GM19035 (cell line): ENCODE measurements around the gene NOX4.
"Not testable (repeated sequence)": the region's sequence is repeated elsewhere in the genome, so short reads cannot be mapped to it uniquely, and the experiment has no call there.

ENCODE experiments used
- ATAC-seq: cut with Tn5 transposase; IDR thresholded peaks from one replicate; pipeline ENCODE4 v1.9.1; 2021; ENCODE audit not compliant: unreplicated experiment

Gene NOX4

GRCh38 chr11:89382986-89383385, 108.2 kb downstream of the NOX4 start:
- not testable (repeated sequence) for ATAC-seq

DNA sequence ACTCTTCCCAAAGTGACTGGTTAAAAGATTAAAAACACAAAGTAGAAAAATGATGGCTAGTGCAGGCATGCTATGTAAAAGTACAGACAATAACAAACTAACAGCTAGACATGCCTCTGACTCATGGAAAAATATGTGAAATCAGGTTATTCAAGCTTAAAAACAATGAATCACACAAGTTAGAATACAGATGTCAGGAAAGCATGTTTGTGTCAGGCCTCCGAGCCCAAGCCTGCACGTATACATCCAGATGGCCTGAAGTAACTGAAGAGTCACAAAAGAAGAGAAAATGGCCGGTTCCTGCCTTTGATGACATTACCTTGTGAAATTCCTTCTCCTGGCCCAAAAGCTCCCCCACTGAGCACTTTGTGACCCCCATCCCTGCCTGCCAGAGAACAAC, 110.1 kb downstream of the NOX4 start:
- no peak for ATAC-seq

GRCh38 chr11:89379976-89380771, 111.0 kb downstream of the NOX4 start:
- ATAC-seq, result not testable (repeated sequence)

DNA sequence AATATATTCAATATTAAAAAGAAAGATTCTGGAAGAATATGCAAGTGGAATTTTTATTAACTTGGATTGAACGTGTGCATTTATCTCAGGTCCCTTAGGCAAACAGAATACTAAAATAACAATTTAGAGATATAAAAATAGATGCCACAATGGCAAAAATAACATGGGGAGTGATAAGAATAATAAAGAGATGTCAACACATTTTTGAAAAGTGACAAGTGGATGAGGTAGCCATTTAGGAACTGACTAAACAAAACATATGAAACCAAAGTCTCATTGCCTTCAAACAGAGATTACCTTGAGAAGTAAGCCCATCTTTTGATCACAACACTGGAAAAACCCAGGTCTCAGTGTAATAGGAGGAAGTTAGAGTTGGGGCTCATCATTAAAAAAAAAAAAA, 112.2 kb downstream of the NOX4 start:
- ATAC-seq, result not testable (repeated sequence)

DNA sequence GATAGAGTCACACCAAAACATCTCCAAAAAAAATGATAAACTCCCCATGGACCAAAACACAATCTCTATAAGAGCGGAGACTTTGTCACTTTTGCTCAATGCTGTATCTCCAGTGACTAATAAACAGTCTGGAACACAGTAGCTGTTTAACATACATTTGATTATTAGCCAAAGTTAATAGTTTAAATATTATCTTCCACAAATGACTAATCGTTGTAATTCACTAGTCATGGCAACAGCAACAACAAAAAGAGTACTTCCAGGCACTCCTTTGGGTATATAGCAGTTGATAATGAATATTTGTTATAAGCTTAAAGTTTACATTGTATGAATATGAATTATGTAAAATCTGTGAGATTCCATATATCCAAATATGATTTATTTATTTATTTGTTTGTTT, 121.8 kb downstream of the NOX4 start:
- ATAC-seq, result not testable (repeated sequence)

DNA sequence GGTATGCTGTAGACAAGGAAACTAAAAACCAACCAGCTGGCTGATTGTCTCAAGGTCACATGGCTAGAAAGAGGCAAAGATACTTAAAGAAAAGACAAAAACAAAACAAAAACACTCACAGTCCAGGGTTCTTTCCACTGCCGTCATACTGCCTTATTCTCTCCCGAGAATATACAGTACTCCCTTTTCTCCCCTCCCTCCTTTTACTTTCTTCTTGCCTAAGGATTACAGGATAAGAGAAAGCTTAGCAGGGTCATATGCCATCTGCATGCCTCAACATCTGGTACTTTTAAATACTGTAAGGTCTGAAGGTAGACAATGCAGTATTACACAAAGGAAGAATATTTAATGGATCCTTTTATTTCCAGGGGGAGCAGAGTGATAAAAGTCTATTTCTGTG, 126.3 kb downstream of the NOX4 start:
- ATAC-seq, result not testable (repeated sequence)

- ATAC-seq, result no peak
Observed at GRCh38 chr11:89361734-89362133, 129.4 kb downstream of the NOX4 start.

- ATAC-seq, result not testable (repeated sequence)
Observed at GRCh38 chr11:89359208-89359607, 132.0 kb downstream of the NOX4 start.

DNA sequence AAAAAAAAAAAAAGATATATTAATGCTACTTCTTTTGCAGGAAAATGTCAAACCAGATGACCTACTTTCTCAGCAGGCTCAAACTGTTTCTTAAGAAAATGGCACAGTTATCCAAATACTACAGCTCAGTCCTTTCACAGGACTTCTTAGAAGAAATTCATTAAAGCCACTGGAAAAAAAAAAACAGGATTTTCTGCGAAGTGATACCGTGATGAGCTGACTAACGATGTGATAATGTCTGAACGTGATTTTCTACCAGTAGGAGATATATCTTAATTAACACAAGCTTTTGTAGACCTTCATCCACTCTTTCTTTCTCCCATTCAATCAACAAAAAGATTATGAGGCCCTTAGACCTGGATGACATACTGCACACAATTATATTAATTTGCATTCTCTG, 132.4 kb downstream of the NOX4 start:
- no peak for ATAC-seq

DNA sequence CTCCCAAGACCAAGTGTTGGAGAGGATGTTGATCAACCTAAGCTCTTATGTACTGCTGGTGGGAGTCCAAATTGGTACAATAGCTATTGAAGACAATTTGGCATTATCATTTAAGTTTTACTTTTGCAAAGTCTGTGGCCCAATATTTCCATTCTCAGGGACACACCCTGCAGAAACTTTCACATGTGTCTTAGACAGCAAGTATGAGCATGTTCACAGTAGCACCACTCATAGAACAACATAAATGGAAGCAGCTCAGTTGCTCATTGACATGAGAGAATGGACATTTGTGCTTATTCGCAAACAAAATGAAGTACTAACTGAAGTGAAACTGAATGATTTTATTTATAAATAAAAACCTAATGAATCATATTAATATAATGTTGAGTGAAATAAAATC, 135.5 kb downstream of the NOX4 start:
- no peak for ATAC-seq

DNA sequence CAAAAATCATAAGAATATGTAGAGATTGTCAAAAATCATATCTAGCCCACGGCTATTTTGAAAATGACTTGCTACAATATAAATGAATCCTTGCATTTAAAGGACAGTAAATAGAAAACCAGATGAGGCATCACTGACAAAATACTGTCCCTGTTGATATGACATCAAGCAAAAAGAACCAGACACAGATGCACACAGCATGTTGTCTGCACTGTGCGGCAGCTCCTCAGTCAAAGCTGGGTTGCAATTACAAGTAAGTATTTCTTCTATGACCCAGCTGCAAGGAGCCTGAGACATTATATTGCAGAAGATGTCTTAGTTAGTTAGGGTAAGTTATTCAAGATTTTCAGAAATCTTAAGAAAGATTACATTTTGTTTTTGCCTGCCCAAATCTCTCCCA, 136.7 kb downstream of the NOX4 start:
- ATAC-seq, result not testable (repeated sequence)

DNA sequence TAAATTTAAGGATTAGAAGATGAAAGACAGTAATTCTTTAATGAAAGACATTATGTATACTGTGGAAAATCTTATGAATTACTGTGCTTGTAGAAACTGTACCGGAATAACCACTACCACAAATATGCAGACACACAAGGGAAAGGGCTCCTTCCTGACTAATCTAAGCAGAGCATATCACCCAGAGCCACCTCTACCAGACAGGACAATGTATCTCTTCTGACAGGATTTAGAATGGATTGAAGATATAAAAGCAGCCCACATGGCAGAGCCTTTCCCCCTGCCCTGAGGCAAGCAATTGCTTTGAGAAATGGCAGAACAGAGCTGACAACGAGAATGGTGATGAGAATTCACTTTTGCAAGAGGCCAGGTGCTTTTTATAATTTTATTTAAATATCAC, 144.1 kb downstream of the NOX4 start:
- ATAC-seq, result no peak

DNA sequence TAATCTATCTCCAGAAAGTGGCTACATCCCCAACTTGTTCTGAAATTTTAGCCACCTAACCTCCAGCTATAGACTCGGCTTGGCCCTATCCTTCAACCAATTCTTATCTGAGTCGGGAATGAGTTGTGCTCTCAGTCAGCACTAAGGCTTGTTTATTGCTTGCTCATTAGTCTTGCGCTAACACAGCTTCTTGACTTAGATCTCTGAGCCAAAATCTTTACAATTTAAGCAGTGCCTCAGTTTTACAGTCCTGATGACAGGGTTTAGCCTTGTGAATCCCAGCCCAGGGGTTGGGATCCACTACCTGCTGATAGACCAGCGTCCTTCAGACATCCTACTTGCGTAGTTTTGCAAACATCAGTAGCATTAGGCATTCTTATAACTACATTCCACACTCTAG, 144.6 kb downstream of the NOX4 start:
- ATAC-seq, result no peak

GRCh38 chr11:89342880-89343572, 148.1 kb downstream of the NOX4 start:
- ATAC-seq, result not testable (repeated sequence)

GRCh38 chr11:89340450-89340849, 150.7 kb downstream of the NOX4 start:
- not testable (repeated sequence) for ATAC-seq

DNA sequence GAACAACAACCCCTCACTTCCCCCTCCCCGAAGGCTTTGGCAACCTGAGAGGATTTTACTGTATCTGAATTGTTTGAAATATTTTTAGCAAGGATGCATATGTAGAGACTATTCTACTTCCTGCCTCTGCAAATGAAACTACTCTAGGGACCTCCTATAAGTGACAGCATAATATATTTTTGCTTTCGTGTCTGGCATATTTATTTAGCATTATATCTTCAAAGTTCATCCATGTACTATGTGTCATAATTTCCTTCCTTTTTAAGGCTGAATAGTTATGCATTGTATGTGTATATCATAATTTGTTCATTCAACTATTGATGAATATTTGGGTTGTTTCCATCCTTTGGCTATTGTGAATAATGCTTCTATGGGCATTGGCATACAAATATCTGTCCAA, 153.1 kb downstream of the NOX4 start:
- ATAC-seq, result not testable (repeated sequence)

DNA sequence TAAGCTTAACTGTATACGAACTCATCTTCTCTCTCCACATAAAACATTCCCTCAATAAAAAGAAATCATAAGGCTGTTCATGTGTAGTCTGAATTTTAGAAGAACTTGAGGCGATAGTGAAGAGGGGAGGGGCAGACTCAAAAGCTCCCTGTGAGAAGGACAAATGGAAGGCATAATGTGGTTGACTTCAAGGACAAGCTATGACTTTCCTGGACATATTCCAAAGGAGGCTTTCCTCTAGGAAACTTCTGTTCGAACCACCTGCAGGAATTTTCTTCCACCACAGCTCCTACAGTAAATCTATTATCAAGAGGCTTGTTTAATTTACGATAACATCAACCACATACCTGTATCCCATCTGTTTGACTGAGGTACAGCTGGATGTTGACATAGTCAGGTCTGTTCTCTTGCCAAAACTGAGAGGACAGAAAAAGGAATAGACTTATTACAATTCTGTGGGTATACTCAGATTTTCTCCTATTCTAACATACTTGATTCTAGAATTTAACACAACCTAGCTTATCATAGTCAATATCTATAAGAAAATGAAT, 154.0 kb downstream of the NOX4 start:
- ATAC-seq, result not testable (repeated sequence)

DNA sequence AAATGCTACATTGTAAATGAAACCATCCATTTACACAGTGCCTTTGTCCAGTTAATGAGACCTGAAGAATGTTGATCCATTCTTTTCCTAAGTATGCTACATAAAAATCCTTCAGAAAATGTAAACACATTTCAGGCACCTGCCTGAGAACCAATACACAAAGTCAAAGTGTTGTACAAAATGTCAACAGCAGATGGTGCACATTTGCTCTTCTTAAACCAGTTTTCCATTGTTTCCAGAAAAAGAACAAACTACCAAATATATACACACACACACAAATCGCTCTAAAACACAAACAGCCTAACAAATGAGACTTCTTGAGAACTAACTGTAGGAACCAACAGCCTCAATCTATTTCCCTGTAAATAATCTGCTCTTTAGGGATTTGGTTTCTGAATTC, 157.5 kb downstream of the NOX4 start:
- not testable (repeated sequence) for ATAC-seq

DNA sequence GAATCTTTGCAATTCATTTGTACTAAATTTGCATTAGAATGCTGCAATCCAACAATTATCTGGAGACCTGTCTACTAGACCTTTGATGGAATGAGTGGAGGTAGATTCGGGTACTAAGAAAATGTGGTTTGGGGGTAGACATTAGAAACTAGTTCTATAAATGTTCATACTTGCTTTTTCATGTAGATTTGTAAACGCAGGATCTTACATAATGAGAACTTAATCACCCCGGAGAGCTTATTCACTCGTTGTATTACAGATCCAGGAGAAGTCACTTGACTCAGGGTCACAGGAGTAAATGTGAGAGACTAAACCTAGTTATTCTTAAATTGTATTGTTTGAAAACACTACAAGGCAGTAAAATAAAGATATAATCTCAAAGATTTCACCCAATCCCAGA, 159.2 kb downstream of the NOX4 start:
- ATAC-seq, result not testable (repeated sequence)

GRCh38 chr11:89327885-89328284, 163.3 kb downstream of the NOX4 start:
- ATAC-seq, result no peak

GRCh38 chr11:89321401-89321800, 169.8 kb downstream of the NOX4 start:
- no peak for ATAC-seq

GRCh38 chr11:89310607-89311006, 180.6 kb downstream of the NOX4 start:
- not testable (repeated sequence) for ATAC-seq
